GM19099 (cell line): ENCODE results near the gene MMP24OS.

ENCODE experiments used
- POLR2A ChIP-seq: IDR thresholded peaks from 3 replicates; pipeline ENCODE4 v1.6.1; 2011; ENCODE audit warnings: low read depth; ENCODE audit not compliant: insufficient read length; ENCODE audit errors: extremely low read depth

MMP24OS gene

DNA sequence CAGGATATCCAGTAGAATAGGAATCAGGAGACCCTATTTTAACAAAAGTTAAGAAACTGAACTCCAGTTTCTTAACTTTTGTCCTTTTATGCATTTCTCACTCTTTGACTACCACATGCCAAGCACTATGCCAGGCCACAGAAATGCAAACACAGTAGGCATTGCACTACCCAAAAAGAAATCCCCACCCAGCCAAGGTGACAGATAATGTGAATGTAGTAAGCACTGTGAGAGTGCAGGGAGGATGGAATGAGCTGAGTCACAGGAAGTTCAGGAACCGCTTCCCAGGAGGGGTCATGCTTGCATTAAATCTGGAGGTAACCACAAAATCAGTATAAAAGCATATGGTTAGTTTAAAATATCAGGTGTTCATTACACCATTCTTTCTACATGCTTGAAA, 34.4 kb upstream of the MMP24OS start:
- TF ChIP-seq POLR2A, result no peak

DNA sequence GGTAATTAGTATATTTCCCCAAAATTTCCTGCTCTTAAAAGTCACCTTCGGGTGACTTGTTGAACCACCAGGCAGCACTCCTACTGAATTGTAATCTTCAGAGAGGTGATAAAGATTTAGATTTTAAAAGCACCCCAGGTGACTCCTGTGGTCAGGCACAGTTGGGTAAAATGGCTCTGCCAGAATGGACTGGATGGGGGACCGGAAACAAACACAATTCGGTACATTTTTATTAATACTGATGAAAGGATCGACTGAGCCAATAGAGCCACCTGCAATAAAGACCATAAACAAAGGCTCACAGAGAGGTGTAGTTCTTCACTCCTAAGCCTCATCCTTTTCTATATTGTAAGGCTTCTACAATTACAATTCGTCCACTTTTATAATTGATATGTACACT, 33.9 kb upstream of the MMP24OS start:
- TF ChIP-seq POLR2A, result no peak

DNA sequence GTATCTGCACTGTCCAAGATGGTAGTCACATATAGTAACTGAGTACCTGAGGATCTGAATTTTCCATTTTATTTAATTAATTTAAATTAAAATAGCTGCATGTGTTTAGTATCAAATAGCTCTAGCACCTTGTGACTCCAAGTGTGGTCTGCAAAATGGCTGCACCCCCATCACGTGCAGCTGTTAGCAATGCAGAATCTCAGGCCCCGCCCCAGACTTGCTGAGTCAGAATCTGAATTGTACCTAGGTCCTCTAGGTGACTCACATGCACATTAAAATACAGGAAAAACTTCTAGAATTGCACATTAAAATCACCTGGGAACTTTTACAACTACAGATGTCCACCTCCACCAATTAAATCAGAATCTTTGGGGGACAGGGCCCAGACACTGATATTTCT, 33.5 kb upstream of the MMP24OS start:
- no peak for TF ChIP-seq POLR2A

DNA sequence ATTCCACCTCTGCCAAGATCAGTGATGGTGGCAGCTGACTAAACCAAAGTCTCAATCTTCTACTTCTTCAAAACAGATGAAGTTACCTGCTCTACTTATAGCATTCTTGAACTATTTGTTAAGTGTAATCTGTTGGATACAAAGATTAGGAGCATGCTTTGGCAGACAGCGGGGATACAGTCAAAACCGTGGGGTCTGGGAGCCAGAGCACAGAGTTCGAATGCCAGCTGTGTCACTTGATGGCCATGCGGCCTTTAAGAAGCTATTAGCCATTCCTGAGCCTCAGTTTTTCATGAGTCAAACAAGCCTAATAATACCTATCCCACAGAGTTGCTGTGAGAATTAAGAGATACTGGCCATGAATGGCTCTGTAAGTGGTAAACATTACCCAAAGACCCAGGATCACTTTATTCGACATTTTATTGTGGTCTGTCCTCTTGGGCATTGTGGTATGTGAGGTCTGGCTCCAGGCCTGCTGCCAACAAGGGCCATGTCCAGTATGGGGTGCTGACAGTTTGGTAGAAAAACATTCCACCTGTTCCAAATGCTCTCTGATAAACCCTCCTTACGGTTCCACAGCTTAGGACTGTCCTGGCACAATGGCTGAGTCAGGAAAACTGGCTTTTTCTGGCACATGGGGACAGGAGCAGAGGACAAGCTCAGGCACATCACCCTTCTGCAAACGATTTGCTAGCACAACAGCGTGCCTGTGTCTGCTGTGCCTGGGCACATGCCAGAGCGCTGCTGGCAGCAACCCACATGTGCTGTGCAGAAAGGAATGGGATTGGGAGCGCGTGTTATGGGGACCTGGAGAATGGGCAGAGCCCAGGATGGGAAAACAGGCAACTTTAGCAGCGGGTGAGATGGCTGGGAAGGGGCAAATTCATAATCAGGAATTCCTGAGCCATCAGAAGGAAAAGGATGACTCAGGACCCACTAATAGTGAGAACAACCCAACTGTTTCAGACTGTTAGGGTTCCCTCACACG, 30.0 kb upstream of the MMP24OS start:
- no peak for TF ChIP-seq POLR2A

DNA sequence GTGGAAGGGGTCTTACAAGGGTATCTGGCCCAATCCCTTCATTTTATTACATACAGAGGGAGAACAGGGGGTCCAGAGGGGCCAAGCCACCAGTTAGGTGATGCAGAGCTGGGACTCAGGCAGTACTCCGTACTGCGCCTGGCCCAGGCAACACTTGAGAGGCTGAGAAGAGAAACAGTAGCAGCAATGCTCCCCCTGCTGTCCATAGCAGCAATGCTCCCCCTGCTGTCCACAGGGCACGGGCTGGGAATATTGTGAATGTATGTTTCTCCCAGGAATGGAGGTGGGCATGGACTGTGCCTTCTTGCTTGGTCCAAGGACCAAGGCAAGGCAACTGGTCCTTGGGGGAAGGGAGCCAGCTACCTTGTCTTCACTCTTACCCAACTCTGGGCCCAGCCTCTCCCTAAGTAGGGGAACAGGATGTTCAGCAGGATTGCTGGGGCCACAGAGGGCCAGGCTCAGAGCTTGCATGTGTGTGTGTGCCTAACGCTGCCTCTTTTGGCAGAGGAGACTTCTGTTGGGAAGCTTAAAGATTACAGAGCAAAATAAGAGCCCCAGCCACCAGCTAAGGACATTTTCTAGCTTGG, 29.1 kb upstream of the MMP24OS start:
- TF ChIP-seq POLR2A, result no peak

DNA sequence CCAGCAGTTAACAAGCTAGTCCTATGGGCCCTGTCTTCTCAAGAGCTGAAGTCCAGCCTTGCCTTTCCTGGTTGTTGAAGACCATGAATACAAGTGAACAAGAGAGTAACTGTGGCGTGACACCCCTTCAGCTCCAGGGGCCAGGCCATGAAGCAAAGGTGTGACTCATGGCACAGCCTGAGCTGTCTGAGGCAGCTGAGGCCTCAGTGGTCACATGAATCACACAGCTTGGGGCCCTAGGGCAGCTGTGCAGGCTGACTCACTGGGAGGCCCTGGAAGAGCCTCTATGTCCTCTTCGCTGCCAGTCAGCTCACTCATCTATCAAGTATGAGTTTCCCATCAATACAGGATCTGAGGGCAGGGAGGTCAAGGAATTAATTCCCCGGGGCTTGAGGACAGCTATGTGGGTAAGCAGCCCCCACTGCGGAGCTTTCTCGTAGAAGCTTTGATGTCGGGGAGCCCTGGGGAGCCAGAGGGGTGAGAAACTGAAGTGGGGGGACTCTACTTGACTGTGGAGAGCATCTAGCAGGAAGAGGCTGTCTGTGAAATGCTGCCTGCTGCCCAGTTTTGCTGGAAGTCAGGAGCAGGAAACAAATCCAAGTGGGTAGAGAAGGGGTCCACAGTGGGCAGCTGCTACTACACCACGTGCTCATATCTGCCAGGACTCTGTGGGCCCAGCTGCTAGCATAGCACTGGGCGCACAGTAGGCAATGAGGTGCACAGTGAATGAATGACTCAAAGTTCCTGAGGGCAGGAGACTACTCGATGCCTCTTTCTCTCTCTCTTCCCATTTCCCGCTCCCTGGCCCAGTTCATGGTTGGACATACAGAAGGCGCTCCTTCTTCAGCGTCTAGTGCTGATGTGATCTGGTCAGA, 28.0 kb upstream of the MMP24OS start:
- no peak for TF ChIP-seq POLR2A

DNA sequence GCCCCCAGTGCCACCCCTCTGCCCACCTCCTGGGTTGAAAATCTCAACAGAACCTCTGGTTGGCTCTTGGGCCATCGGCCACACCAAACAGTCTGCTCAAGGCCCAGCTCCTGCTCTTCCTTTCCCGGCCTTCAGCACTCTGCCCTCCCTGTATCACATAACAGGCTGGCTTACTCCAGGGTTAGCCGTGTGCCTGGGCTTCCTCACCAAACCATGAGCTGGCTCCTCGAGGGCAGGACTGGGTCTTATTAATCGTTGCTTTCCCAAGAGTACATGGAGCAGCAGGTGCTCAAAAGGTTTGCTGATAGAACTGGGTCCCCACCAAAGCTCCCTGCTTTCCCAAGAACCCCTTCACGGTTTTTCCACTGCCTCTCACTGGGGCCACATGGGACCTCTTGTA, 27.0 kb upstream of the MMP24OS start:
- TF ChIP-seq POLR2A, result no peak

DNA sequence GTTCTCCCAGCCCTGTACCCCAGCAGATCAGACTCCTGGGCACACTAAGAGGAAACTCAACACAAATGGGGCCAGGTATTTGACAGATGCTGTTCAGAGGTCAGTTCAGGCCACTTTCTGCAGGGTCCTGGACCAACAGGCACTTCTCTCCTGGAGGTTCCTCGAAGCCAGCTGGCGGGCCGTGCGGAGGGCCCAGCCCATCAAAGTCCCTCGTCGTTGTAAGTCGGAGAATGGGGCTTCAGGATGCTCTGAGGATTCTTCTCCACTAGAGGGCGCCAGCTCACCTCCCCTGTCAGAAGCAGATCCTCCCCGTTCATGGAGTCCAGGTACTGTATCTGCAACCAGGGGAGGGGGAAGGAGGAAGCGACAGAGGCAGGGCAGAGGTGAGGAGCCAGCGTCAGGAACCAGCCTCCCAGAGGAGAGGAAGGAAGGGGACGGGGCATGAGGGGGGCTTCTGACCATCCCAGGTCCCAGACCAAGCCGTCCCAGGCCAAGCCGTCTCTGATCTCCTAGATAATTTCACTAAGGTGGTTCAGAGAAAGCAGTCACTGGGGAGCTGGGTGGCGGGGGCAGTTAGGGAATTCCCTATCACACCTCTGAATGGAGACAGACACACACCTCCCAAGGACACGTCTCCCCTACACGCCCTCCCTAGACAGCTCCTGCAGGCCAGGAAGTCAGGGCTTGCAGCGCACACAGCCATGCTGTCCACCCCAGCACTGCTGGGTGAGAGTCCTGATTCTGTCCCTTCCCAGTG, 26.0 kb upstream of the MMP24OS start:
- TF ChIP-seq POLR2A, result no peak

DNA sequence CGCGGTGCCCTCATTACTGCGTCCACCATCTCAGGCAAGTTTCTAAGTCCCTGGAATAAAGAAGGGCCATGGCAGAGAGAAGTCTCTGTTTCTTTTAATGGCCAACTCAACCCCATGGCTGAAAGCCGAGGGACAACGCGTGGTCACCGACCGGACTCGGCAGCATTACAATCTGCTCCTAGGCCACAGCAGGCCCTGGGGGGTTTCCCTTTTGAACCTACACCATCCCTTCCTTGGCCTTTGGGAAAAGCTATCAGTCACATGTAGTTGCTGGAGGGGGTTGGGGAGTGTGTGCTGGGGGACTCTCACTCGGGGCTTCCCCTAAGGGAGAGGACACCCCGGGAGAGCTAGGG, 25.4 kb upstream of the MMP24OS start:
- TF ChIP-seq POLR2A, result no peak

DNA sequence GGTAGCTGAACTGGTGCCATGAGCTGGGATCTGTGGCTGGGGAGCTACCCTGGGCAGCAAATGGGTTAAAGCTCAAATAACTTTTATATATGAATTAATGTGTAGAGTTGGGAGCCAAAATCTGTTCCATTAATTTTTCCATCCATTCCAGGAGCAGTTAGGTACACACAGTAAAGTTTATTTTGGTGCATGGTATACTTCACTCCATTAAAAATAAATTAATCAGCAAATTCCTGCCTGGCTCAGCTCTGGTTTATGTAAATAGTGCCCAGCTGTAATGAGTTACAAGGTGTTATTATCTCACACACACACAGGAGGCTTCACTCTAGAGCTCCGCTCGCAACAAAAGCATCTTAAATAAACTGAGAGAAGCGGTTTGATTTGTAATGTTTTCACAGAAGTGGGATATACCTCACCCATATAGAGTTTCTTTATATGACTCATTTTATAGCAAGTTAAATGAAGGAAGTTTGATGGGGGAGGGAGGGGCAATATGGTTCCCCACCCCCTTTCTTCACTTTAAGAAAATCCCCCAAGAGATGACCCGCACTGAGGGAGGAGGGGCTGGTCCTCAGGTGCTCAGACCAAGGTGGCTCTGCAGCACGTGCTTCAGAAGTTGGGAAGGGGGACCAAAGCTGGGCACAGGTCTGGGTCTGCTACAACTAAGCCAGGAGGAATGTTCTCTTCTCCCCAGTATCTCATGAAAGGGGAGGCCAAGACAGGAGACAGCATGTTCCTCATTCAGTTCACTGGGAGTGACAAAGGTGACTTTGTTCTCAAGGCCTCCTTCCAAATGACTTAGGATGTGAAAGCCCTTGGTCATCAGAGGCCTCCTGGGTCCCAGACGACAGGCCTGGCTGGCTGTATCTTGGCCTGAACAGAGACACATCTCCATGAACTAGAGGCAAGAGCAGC, 24.8 kb upstream of the MMP24OS start:
- no peak for TF ChIP-seq POLR2A

DNA sequence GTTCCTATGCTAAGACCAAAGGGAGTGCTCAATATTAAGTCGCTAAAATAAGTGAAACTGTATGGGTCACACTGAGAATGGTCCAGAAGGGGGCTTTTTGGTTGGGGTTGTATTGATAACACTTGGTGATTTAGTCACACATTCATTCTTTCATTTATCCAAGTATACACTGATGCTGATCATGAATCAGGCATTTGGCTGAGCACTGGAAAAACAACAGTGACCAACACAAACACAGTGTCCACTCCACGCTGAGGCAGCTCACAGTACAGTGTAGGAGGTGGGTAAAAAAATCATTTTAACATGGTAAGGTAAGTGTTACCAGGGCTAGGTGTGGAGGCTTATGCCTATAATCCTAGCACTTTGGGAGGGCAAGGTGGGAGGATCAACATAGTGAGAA, 23.5 kb upstream of the MMP24OS start:
- no peak for TF ChIP-seq POLR2A

DNA sequence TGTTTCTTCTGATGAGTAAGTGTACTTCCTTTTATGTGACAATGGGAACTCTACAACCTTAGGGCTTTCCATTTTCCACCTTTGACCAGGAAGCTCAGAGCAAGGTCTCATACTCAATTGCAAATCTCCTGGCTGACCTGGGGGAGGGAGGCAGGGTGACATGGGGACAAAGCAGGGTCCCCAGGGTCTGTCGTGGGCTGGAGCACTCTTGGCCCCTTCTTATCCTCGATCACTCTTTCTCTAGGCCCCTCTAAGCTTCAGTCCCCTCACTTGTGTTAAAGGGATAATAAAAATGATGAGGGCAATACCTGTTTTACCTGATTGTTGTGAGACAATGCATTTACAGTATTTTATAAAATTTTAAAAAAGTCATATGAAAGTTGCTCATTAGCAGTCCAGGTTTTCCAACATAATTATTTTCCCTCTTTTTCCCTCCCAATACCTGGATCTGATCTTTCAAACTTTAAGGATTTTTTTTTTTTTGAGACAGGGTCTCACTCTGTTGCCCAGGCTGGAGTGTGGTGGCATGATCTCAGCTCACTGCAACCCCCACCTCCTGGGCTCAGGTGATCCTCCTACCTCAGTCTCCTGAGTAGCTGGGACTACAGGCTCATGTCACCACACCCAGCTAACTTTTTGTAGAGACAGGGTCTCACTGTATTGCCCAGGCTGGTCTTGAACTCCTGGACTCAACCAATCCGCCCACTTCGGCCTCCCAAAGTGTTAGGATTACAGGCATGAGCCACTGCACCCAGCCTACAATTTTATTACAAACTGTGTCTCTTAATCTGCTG, 22.7 kb upstream of the MMP24OS start:
- no peak for TF ChIP-seq POLR2A

DNA sequence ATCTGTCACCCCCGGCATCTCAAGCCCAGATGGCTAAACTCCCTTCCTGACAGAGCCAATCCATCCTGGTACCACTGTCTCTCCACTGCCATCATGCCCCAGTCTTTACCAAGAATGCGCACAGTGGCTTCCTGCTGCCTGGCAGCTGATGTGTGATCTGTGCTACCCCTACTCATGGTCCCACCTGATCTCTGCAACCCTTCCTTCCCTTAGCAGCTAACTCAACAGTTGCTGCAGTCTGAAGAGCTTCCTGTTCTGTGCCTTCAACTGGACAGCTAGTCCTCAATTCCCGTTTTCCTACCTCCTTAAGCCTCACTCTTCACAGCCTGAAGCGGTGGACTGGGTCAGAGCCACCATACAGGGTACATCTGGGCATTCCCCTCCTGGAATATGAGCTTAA, 21.9 kb upstream of the MMP24OS start:
- TF ChIP-seq POLR2A, result no peak
